Activated naive CD8-positive, alpha-beta T cell treated with anti-CD3 and anti-CD28 coated beads for 36 hours (primary cell): ENCODE results near the gene CHRD. TPM values are rescaled to one million over a fixed set of nuclear protein-coding genes. Genes with fewer than 3 reads are reported as not detected.
"Not testable (repeated sequence)": the region's sequence is repeated elsewhere in the genome, so short reads cannot be mapped to it uniquely, and the experiment has no call there.

Source experiments
- DNase-seq: peaks from one replicate; pipeline ENCODE4 v3.0.0; 2021
- H3K27ac Mint-ChIP-seq: one replicate; pipeline ENCODE4 v1.8.0; 2022; ENCODE audit warnings: mild to moderate bottlenecking, moderate library complexity, mixed read lengths
- H3K27me3 Mint-ChIP-seq: one replicate; pipeline ENCODE4 v1.8.0; 2022; ENCODE audit warnings: mild to moderate bottlenecking, mixed read lengths
- H3K36me3 Mint-ChIP-seq: one replicate; pipeline ENCODE4 v1.8.0; 2021; ENCODE audit warnings: mild to moderate bottlenecking, mixed read lengths
- H3K4me1 Mint-ChIP-seq: one replicate; pipeline ENCODE4 v1.8.0; 2021; ENCODE audit warnings: mixed read lengths
- H3K4me3 Mint-ChIP-seq: one replicate; pipeline ENCODE4 v1.8.0; 2022; ENCODE audit warnings: mild to moderate bottlenecking, moderate library complexity, mixed read lengths
- H3K9me3 Mint-ChIP-seq: one replicate; pipeline ENCODE4 v1.8.0; 2022; ENCODE audit warnings: mixed read lengths
- total RNA-seq, 2 experiments: library from RNA; stranded (reverse); gene quantifications; one replicate each; pipeline ENCODE4 v1.2.3, GENCODE V29; 2021

The CHRD gene
- total RNA-seq: not detected

DNA sequence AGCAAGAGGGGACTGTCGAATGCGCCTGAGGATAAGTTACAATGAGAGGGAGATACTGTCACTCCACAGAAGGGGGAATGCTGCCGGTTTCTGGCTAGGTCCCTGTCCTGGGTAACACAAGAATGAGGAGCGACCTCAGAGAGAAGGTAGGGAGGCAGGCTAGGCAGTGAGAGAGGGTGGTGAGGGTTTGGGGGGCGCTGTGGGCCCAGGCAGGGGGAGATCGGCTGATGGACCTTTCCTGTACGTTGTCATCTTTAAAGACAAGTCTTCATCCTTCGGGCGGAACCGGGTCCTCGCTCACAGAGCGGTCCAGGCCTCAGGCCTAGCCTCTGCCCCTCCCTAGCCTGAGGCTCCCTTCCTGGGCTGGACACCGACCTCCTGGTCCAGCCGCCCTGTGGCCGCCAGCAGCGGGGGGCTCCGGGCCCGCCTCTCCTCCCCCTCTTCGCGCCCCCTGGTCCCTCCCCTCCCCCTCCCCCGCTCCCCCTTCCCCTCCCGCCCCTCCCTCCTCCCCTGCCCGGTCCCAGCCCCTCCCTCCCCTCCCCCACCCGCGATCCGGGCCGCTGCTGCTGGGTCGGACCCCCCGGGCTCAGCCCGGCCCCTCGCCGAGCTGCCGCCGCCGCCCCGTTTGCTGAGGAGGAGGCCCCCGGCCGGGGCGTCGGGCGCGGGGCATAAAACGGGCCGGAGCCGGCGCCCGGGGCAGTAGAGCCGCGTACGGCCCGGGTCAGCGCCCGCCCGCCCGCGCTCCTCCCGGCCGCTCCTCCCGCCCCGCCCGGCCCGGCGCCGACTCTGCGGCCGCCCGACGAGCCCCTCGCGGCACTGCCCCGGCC lies at the start of gene CHRD:
CHRD (plus strand) TSS at position 697 of the 827 bp plus-strand sequence. CDS start 265 bp downstream, outside the sequence.
- peaks cover 4% of the 10 kb centered on the region for H3K4me1 Mint-ChIP-seq
- H3K27me3 Mint-ChIP-seq: peaks cover 65% of the 10 kb centered on the region
- H3K36me3 Mint-ChIP-seq: no peaks in the 10 kb centered on the region
- peak within 1 kb of the TSS; percentile 60 for H3K4me3 Mint-ChIP-seq
- H3K9me3 Mint-ChIP-seq: no peaks in the 10 kb centered on the region
- no peak for DNase-seq
- H3K27ac Mint-ChIP-seq: no peak within 1 kb of the TSS

DNA sequence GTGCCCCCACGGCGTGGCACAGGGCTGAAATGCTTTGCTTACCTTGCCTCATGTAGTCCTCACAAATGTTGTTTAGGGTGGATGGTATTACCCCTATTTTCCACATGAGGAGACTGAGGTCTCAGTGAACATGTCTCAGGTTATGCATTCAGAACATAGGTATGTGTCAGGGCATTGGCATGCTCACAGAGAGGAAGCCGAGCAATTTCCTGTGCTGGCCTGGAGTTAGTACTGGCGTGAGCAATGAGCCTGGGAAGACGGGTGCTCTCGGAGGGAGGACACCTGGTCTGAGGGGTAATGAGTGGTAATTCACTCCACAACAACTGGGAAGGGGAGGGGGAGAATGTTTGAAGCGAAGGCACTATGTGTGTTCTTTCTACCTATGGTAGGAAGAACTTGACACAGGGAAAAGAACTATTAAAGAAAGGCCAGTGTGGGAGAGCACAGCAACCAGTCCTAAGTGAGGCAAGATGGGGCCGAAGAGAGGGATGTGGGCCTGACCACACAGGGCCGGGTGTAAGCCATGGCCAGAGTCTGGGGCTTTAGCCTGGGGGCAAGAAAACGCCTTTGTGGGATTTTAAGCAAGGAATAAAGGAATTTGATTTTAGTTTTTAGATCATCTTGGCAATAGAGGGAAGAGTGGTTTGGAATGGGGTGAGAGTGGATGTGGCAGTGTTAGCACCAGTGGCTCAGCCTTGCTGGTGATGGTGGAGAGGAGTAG lies 47.3 kb upstream of the CHRD start:
- Mint-ChIP-seq H3K36me3 (peaks cover 59% of the 10 kb centered on the region), H3K27ac (peak overlapping the region; percentile 91), H3K4me1 (peaks cover 47% of the 10 kb centered on the region), H3K27me3 (no peaks in the 10 kb centered on the region), H3K4me3 (no peak overlapping the region), H3K9me3 (no peaks in the 10 kb centered on the region)
- DNase-seq: no peak

DNA sequence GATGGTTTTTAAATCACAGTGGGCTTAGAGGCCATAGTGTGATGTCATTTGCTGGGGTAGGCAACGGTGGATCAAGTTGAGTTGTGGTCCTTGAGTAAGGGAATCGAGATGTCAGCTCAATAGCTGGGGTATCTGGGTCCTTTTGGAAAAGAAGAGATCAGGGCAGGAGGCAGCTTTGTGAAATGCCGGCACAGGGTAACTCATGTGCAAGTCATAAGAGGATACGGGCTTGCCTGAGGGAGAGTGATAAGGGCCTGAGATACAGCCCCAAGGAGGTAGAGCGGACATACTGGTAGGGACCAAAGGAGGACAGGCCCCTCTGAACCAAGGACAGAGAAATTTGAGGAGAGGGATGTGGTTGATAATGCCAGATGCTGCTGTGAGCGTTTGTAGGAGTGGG lies 46.7 kb upstream of the CHRD start:
- Mint-ChIP-seq H3K36me3 (peaks cover 57% of the 10 kb centered on the region), H3K9me3 (no peaks in the 10 kb centered on the region), H3K27ac (peak overlapping the region; percentile 91), H3K27me3 (no peaks in the 10 kb centered on the region), H3K4me1 (peaks cover 48% of the 10 kb centered on the region), H3K4me3 (no peak overlapping the region)
- no peak for DNase-seq

DNA sequence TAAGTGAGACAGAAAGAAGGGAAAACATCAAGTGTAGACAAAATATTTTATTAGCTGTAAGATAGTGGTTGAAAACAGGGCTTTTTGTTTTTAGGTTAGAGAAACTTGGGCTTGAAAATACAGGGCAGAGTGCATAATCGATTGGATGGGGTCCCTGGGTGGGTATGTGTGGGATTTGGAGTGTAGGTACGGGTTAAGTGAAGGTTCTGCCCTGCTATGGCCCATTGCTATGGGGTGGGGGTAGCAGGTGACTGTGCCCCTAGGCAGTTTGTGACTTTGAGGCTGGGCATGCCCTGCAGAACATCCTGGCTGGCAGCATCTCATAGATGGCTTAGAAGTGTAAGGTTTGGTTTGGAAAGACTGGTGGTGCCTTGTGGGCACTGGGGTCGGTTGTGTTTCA lies 46.2 kb upstream of the CHRD start:
- Mint-ChIP-seq H3K27ac (peak overlapping the region; percentile 91), H3K4me1 (peaks cover 48% of the 10 kb centered on the region)

DNA sequence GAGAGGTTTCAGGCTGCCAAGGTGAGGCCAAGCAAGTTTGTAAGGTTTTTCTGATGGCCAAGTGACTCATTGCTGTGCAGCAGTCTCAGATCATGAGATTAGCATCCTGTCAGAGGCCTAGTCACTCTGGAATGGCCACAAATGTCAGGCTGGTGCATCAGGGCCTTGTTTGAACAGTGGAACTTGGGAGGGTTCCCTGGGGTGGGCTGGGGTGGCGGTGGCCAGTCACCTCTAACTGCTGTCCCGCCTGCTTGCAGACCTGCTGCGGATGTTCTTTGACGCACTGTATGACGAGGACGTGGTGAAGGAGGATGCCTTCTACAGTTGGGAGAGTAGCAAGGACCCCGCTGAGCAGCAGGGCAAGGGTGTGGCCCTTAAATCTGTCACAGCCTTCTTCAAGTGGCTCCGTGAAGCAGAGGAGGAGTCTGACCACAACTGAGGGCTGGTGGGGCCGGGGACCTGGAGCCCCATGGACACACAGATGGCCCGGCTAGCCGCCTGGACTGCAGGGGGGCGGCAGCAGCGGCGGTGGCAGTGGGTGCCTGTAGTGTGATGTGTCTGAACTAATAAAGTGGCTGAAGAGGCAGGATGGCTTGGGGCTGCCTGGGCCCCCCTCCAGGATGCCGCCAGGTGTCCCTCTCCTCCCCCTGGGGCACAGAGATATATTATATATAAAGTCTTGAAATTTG lies 45.2 kb upstream of the CHRD start:
- H3K4me3 Mint-ChIP-seq: peak overlapping the region; percentile 32
- DNase-seq: peak; percentile 57

More for the DNA sequence above, 46.2 kb upstream of the CHRD start:
- DNase-seq: no peak
- no peaks in the 10 kb centered on the region for H3K9me3 Mint-ChIP-seq
- H3K4me3 Mint-ChIP-seq: no peak overlapping the region
- peaks cover 51% of the 10 kb centered on the region for H3K36me3 Mint-ChIP-seq
- no peaks in the 10 kb centered on the region for H3K27me3 Mint-ChIP-seq

DNA sequence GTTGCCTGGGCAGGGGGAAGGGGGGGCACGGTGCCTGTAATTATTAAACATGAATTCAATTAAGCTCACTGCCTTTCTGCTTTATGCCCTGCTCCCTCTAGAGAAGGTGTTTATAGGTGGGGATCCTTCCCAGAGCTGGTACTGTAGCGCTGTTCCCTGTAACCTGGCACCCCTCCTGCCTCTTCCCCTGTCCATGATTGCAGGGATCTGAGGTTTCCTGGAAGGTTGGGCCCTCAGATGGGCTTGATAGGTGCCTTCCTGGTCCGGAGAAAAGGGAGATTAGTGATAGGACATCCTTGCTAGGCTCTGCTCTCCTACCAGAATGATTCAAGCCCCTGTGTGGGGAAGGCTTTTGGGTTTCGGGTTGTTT lies 44.6 kb upstream of the CHRD start:
- no peak for DNase-seq
- Mint-ChIP-seq H3K4me1 (peaks cover 45% of the 10 kb centered on the region), H3K27ac (peak overlapping the region; percentile 89), H3K36me3 (peaks cover 39% of the 10 kb centered on the region), H3K9me3 (no peaks in the 10 kb centered on the region), H3K4me3 (peak overlapping the region; percentile 80), H3K27me3 (no peaks in the 10 kb centered on the region)

More for the DNA sequence above, 45.2 kb upstream of the CHRD start:
- peak overlapping the region; percentile 91 for H3K27ac Mint-ChIP-seq
- peaks cover 45% of the 10 kb centered on the region for H3K4me1 Mint-ChIP-seq
- H3K9me3 Mint-ChIP-seq: no peaks in the 10 kb centered on the region
- H3K36me3 Mint-ChIP-seq: peaks cover 43% of the 10 kb centered on the region
- H3K27me3 Mint-ChIP-seq: no peaks in the 10 kb centered on the region

DNA sequence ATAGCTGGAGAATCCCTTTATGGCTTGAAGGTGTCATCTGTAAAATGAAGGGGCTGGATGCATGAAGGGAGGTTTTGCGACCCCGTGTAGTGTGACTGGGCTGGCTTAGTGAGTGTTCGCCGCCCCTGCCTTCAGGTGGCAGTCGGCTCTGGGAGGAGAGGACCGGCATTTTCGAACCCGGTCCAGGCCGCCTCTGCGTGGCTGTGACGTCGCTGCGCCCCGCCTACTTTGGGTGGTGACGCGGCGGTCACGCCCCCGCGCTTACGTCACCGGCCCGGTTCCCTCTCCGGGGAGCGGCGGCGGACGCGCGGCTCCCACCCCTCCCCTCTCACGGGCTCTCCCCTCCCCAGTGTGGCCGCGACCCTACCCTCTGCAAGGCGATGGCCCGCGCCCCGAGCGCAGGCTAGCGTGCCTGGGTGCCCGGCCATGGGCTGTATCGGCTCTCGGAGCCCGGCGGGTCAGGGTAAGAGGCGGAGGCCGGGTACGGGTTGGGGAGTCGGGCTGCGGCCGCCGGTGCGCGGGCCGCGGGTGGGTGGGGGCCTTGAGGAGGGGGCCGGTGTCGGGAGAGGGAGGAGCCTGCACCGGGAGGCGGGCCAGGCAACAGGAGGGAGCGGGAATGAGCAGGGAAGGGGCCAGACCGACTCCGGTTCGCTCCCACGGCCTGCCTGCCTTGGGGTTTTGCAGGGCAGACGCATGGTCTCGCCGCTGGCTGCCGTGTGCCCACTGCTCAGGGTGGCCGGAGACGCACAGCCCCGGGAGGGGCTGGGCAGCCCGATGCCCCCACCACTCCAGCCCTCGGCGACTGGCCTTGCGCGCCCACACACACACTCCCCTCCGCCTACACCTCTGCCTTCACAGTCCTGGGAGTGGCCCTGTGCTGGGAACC lies 44.0 kb upstream of the CHRD start:
- H3K27ac Mint-ChIP-seq: peak overlapping the region; percentile 89

DNA sequence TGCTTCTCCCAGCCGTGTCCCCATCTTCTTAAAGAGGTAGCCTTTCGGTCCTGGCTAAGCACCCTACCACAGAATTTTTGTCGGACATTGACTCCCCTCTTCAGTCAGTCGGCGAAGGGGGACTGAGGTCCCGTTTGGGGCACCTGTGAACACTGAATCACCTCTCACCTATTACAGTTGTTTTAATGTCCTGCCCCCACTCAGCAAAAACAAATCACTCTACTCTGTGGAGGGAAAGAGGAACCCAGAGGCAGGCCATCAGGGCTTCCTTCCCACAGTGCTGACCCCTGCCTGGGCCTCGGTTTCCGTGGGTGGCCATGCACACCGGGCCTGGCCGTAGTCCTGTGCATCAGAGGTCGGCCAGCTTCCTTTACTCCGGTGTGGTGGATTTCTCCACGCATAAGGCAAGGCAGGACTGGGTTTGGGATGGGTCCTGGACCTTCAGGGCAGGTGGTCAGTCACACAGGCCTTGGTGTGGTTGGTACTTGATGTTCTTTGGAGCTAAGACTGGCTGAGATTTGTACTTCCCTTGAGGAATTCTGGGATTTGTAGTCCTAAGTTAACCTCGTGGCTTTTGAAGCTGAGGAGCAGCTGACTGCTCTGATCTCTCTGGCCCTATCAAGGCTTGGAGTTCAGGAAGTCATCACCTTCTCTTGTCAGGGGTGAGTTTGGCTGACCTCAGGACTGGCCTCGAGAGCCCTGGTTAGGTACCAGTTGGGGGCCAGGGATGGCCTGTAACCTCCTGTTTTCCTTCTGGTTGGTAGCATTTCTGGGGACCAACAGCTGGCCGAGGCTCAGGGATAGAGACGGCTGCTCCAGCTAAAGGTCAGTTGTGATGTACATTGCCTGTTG lies 43.1 kb upstream of the CHRD start:
- peak overlapping the region; percentile 71 for H3K27ac Mint-ChIP-seq
- H3K9me3 Mint-ChIP-seq: no peaks in the 10 kb centered on the region
- no peaks in the 10 kb centered on the region for H3K27me3 Mint-ChIP-seq
- peak overlapping the region; percentile 80 for H3K4me3 Mint-ChIP-seq
- peaks cover 48% of the 10 kb centered on the region for H3K4me1 Mint-ChIP-seq
- DNase-seq: no peak
- peaks cover 28% of the 10 kb centered on the region for H3K36me3 Mint-ChIP-seq

More for the DNA sequence above, 44.0 kb upstream of the CHRD start:
- peak; percentile 88 for DNase-seq
- H3K4me3 Mint-ChIP-seq: peak overlapping the region; percentile 80
- H3K36me3 Mint-ChIP-seq: peaks cover 36% of the 10 kb centered on the region
- H3K9me3 Mint-ChIP-seq: no peaks in the 10 kb centered on the region
- no peaks in the 10 kb centered on the region for H3K27me3 Mint-ChIP-seq
- peaks cover 50% of the 10 kb centered on the region for H3K4me1 Mint-ChIP-seq

DNA sequence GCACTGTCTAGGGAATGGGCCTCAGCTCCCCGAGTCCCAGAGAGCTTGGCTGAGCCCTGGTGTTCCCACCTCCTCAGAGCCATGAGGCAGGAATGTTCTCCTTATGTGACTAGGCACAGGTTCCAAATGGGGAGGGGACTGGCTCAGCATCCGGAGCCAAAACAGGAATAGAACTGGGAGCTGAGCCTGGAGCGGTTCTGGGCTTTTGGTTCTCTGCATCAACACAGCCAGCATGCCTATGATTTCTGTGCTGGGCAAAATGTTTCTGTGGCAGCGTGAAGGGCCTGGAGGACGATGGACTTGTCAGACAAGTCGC lies 42.5 kb upstream of the CHRD start, which contains the start of gene FAM131A:
FAM131A (plus strand) TSS at position 202 of the 316 bp plus-strand sequence; CDS start at position 233, 31 bp downstream.
- no peak for DNase-seq
- H3K4me3 Mint-ChIP-seq: peak within 1 kb of the TSS; percentile 80
- peaks cover 45% of the 10 kb centered on the region for H3K4me1 Mint-ChIP-seq
- peaks cover 22% of the 10 kb centered on the region for H3K36me3 Mint-ChIP-seq
- H3K9me3 Mint-ChIP-seq: no peaks in the 10 kb centered on the region
- peak within 1 kb of the TSS; percentile 71 for H3K27ac Mint-ChIP-seq
- H3K27me3 Mint-ChIP-seq: no peaks in the 10 kb centered on the region

DNA sequence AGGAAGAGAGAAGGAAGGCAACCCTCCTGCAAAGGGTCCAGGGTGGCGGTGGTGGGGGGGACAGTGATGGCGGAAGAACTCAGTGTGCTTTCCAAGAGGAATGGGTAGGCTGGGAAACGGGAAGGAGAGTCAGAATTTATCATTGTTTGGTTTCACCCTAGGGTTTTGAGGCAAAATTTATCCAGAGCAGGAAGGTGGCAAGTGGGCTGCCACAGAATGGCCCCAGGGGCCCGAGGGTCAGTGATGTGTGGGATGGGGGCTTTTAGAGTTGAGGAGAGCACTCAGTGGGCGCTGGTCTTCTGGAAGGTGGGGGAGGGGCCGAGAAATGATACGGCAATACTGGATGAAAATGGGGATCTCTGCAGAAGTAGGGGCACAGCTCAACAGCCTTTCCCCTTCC lies 41.9 kb upstream of the CHRD start:
- H3K27ac Mint-ChIP-seq: no peak overlapping the region

DNA sequence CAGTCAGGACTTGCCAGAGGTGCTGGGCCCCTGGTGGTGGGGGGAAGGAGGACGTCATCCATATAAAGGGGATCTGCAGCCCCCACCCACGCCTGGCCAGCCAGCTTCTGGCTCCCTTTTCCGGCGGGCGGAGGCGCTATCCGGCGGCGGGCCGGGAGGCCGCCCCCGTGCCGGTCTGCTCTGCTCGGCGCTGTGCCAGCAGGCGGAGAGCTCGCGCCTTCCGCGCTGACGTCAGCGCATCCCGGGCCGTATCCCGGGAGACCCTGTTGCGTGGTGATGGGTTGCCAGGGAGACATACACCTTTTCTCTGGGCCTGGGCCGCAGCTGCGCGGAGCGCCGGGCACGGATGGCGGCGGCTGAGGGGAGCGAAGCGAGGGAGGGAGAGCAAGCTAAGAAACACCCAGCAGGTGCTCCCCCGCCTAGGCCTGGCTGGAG lies 41.3 kb upstream of the CHRD start:
- no peak overlapping the region for H3K27ac Mint-ChIP-seq
- H3K36me3 Mint-ChIP-seq: peaks cover 12% of the 10 kb centered on the region
- DNase-seq: peak; percentile 20
- H3K4me1 Mint-ChIP-seq: peaks cover 34% of the 10 kb centered on the region
- H3K27me3 Mint-ChIP-seq: no peaks in the 10 kb centered on the region
- H3K4me3 Mint-ChIP-seq: no peak overlapping the region
- no peaks in the 10 kb centered on the region for H3K9me3 Mint-ChIP-seq

More for the DNA sequence above, 41.9 kb upstream of the CHRD start:
- no peak for DNase-seq
- peaks cover 16% of the 10 kb centered on the region for H3K36me3 Mint-ChIP-seq
- no peaks in the 10 kb centered on the region for H3K9me3 Mint-ChIP-seq
- peaks cover 39% of the 10 kb centered on the region for H3K4me1 Mint-ChIP-seq
- no peaks in the 10 kb centered on the region for H3K27me3 Mint-ChIP-seq
- no peak overlapping the region for H3K4me3 Mint-ChIP-seq

DNA sequence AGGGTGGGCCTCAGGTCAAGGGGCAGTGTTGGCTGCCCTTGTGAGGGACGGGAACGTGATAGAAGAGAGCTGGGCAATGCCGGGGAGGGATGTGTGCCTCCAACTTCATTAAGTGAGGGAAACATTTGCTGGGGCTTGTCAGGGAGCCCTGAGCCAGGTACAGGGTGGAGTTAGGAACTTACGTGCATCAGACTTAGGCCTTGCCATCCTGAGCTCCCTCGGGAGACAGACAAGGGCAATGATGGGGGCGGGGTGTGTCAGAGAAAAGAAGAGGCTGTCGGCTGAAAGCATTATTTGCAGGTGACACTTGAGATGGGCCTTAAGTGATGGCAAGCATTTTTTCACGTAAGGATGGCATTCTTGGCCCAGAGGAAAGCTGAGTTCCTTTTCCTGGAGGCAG lies 40.9 kb upstream of the CHRD start:
- H3K36me3 Mint-ChIP-seq: peaks cover 9% of the 10 kb centered on the region
- DNase-seq: no peak
- H3K27me3 Mint-ChIP-seq: no peaks in the 10 kb centered on the region
- peaks cover 29% of the 10 kb centered on the region for H3K4me1 Mint-ChIP-seq
- H3K4me3 Mint-ChIP-seq: no peak overlapping the region
- no peaks in the 10 kb centered on the region for H3K9me3 Mint-ChIP-seq
- no peak overlapping the region for H3K27ac Mint-ChIP-seq

DNA sequence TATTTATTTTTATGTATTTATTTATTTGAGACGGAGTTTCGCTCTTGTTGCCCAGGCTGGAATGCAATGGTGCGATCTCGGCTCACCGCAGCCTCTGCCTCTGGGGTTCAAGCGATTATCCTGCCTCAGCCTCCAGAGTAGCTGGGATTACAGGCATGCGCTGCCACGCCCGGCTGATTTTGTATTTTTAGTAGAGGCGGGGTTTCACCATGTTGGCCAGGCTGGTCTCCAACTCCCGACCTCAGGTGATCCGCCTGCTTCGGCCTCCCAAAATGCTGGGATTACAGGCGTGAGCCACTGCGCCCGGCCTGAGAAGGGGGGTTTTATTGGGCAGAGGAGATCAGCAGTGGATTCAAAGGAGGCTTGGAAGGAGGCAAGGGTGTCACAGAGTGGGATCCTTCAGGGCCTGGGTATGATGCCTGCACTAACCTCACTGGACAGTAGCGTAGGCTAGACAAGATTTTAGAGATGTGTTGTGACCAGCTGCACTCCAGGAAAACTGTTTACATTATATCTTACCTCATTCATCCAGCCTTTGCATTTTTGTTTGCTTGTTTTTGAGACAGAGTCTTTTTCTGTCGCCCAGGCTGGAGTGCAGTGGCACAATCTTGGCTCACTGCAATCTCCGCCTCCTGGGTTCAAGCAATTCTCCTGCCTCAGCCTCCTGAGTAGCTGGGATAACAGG lies 40.3 kb upstream of the CHRD start:
- not testable (repeated sequence) for H3K4me3 Mint-ChIP-seq, H3K27ac Mint-ChIP-seq, H3K36me3 Mint-ChIP-seq, DNase-seq, H3K9me3 Mint-ChIP-seq, H3K27me3 Mint-ChIP-seq
- peaks cover 23% of the 10 kb centered on the region for H3K4me1 Mint-ChIP-seq
